Measurements from ENCODE around the gene MED15. TPM values are rescaled to one million over a fixed set of nuclear protein-coding genes. Genes with fewer than 3 reads are reported as not detected.
"Not testable (repeated sequence)": the region's sequence is repeated elsewhere in the genome, so short reads cannot be mapped to it uniquely, and the experiment has no call there.

MED15 gene
- polyA plus RNA-seq, 4 donors: 49.4 to 106 (median 76.6) TPM

DNA sequence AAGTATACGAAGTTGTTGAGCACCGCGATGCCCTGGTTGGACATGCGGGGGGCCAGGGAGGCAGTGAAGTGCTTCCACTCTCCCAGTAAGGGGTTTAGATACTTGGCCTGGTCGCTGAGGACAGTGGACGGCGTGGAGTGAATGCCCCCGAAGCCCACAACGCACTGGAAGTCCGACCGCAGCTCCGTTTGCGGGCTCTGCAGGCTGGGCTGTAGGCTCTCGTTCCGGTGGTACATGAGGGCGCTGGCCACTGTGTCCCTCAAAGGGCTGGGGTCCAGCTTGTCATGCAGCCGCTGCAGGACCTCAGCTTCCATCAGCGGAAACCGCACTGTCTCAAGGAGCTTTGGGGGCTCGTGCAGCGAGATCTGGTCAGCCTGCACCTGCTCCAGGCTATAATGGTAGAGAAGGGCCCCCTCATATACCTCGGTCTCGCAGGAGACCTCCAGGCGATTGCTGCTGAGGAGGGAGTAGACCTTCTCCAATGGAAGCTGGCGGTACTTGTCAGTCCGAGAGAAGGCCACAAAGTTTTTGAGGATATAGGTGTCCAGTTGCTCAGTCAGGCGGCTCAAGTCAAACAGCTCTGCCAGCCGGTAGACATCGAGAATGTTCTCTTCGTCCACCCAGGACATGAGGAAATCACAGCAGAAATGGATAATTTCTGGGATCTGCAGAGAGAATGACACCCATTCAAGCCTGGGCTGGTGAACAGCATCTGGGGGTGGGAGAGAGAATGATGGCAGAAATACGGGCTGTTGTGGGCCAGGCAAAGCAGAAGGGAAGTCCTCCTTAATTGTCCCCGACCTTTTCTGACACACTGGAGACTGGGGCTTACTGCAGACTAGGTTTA lies 42.3 kb upstream of the MED15 start:
- H3K27ac ChIP-seq (ENCODE audit: low read depth in 1 of 3, low read length in 2 of 3): peak overlapping the region in 1 of 3 donors; percentile 81
- 95 to 97% (median 96%) methylated on average over 32 of the region's 32 CpGs for WGBS, 3 donors
- no peaks in the 10 kb centered on the region for H3K27me3 ChIP-seq (ENCODE audit: control insufficient read depth in 3 of 3, insufficient read depth in 3 of 3, low read length in 3 of 3)
- DNase-seq: no peak
- FAIRE-seq: no peak
- H3K9me3 ChIP-seq (ENCODE audit: control insufficient read depth in 2 of 2, insufficient read depth in 1 of 2, low read depth in 1 of 2, low read length in 1 of 2): no peaks in the 10 kb centered on the region
- H3K36me3 ChIP-seq (ENCODE audit: control insufficient read depth in 3 of 3, insufficient read depth in 2 of 3, low read depth in 1 of 3, low read length in 3 of 3): peaks cover 0 to 56% (median 2%) of the 10 kb centered on the region in 3 donors
- H3K4me1 ChIP-seq (ENCODE audit: control insufficient read depth in 3 of 3, insufficient read depth in 2 of 3, low read depth in 1 of 3, low read length in 2 of 3): no peaks in the 10 kb centered on the region
- H3K4me3 ChIP-seq (ENCODE audit: low read depth in 1 of 3, low read length in 3 of 3): no peak overlapping the region

- peaks cover 0 to 59% (median 2%) of the 10 kb centered on the region in 3 donors for H3K36me3 ChIP-seq (ENCODE audit: control insufficient read depth in 3 of 3, insufficient read depth in 2 of 3, low read depth in 1 of 3, low read length in 3 of 3)
- no peak overlapping the region for H3K4me3 ChIP-seq (ENCODE audit: low read depth in 1 of 3, low read length in 3 of 3)
- FAIRE-seq (no peak), DNase-seq (no peak)
- H3K4me1 ChIP-seq (ENCODE audit: control insufficient read depth in 3 of 3, insufficient read depth in 2 of 3, low read depth in 1 of 3, low read length in 2 of 3): no peaks in the 10 kb centered on the region
- H3K27ac ChIP-seq (ENCODE audit: low read depth in 1 of 3, low read length in 2 of 3): no peak overlapping the region
- H3K27me3 ChIP-seq (ENCODE audit: control insufficient read depth in 3 of 3, insufficient read depth in 3 of 3, low read length in 3 of 3): no peaks in the 10 kb centered on the region
- H3K9me3 ChIP-seq (ENCODE audit: control insufficient read depth in 2 of 2, insufficient read depth in 1 of 2, low read depth in 1 of 2, low read length in 1 of 2): no peaks in the 10 kb centered on the region
- WGBS, 3 donors: 85 to 87% (median 86%) methylated on average over 5 of the region's 5 CpGs
Observed at GRCh38 chr22:20465759-20466077, 41.7 kb upstream of the MED15 start.

DNA sequence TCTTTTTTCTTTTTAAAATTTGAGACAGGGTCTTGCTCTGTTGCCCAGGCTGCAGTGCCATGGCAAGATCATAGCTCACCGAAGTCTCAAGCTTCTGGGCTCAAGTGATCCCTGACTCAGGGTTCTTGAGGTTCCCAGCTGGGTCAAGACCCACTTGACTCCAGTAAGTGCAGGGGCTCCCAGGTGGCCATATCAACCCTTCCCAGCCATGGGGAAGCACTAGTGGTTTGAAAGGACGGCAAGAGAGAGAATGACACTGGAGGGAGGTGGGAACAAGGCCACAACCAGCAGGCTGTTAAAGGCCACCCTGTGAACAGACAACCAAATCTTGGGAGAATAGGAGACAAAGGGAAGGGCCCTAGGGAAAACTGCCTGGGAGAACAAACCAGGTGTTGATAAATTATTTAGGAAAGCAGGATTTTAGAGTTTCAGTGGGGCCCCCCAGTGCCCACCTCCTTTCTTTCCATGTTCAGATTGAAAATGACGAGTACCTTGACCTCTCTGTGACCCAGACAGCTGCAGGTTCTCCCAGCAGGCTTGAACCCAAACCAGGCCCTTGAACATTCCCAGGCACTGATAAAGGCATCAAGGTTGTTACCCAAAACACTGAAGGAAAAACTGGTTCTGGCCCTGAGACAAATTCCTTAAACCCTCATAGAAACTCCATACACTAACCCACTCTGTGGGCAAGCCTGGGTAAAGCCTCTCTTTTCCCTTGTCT lies 40.6 kb upstream of the MED15 start:
- no peak overlapping the region for H3K4me3 ChIP-seq (ENCODE audit: low read depth in 1 of 3, low read length in 3 of 3)
- FAIRE-seq: no peak

DNA sequence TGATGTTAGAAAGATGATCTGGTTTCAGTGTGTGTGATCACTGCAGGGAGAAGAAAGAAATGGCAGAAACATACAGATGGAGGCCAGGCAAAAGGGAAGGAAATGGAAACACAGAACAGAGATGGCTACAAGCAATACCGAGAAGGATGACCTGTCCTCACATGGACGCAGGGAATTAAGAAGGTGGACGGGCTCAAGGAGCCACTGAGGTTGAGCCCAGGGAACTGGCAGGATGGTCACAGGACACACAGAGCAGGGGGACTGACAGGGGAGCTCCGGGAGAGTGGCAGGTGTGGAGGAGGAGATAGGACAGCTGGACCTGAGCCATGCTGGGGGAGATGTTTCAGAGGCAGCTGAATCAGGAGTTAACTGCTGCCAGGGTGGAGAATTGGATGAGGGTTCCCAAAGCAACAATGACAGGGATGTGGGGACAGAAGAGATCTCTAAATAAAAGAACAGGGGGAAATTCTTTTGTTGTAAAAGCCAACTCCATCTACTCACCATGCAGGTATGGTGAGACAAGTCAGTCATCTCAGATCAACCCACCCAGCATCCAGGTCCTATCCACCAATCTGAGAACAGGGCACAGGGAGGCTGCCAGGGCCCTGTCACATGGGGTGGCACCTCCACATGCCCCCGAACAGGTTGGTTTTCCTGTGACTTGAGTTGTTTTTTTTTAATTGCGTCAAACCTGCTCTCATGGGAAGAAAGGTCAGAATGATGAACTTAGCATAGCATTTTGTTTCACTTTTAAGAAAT lies 38.1 kb upstream of the MED15 start:
- no peaks in the 10 kb centered on the region for H3K9me3 ChIP-seq (ENCODE audit: control insufficient read depth in 2 of 2, insufficient read depth in 1 of 2, low read depth in 1 of 2, low read length in 1 of 2)
- H3K27me3 ChIP-seq (ENCODE audit: control insufficient read depth in 3 of 3, insufficient read depth in 3 of 3, low read length in 3 of 3): no peaks in the 10 kb centered on the region
- H3K36me3 ChIP-seq (ENCODE audit: control insufficient read depth in 3 of 3, insufficient read depth in 2 of 3, low read depth in 1 of 3, low read length in 3 of 3): peaks cover 0 to 48% (median 2%) of the 10 kb centered on the region in 3 donors
- H3K4me1 ChIP-seq (ENCODE audit: control insufficient read depth in 3 of 3, insufficient read depth in 2 of 3, low read depth in 1 of 3, low read length in 2 of 3): no peaks in the 10 kb centered on the region
- WGBS, 3 donors: 57 to 77% (median 65%) methylated on average over 6 of the region's 6 CpGs
- no peak overlapping the region for H3K4me3 ChIP-seq (ENCODE audit: low read depth in 1 of 3, low read length in 3 of 3)
- H3K27ac ChIP-seq (ENCODE audit: low read depth in 1 of 3, low read length in 2 of 3): no peak overlapping the region
- no peak for DNase-seq
- FAIRE-seq: no peak

More for the DNA sequence above, 40.6 kb upstream of the MED15 start:
- Histone ChIP-seq H3K4me1 (ENCODE audit: control insufficient read depth in 3 of 3, insufficient read depth in 2 of 3, low read depth in 1 of 3, low read length in 2 of 3) (no peaks in the 10 kb centered on the region), H3K36me3 (ENCODE audit: control insufficient read depth in 3 of 3, insufficient read depth in 2 of 3, low read depth in 1 of 3, low read length in 3 of 3) (peaks cover 0 to 63% (median 2%) of the 10 kb centered on the region in 3 donors), H3K27me3 (ENCODE audit: control insufficient read depth in 3 of 3, insufficient read depth in 3 of 3, low read length in 3 of 3) (no peaks in the 10 kb centered on the region), H3K27ac (ENCODE audit: low read depth in 1 of 3, low read length in 2 of 3) (no peak overlapping the region), H3K9me3 (ENCODE audit: control insufficient read depth in 2 of 2, insufficient read depth in 1 of 2, low read depth in 1 of 2, low read length in 1 of 2) (no peaks in the 10 kb centered on the region)
- no peak for DNase-seq
- WGBS, 3 donors: 83 to 87% (median 84%) methylated on average over 3 of the region's 3 CpGs

DNA sequence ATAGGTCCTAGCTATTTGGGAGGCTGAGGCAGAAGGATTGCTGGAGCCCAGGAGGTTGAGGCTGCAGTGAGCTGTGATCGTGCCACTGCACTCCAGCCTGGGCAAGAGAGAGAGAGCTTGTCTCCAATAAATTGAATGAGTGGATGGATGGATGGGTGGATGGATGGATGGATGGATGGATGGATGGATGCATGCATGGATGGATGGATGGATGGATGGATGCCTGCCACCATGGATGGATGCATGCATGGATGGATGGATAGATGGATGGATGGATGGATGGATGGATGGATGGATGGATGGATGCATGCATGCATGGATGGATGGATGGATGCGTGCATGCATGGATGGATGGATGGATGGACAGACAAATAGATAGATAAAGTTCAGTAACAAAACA lies 36.9 kb upstream of the MED15 start:
- H3K4me1 ChIP-seq (ENCODE audit: control insufficient read depth in 3 of 3, insufficient read depth in 2 of 3, low read depth in 1 of 3, low read length in 2 of 3); FAIRE-seq; H3K27ac ChIP-seq (ENCODE audit: low read depth in 1 of 3, low read length in 2 of 3); H3K9me3 ChIP-seq (ENCODE audit: control insufficient read depth in 2 of 2, insufficient read depth in 1 of 2, low read depth in 1 of 2, low read length in 1 of 2); H3K27me3 ChIP-seq (ENCODE audit: control insufficient read depth in 3 of 3, insufficient read depth in 3 of 3, low read length in 3 of 3); DNase-seq; H3K4me3 ChIP-seq (ENCODE audit: low read depth in 1 of 3, low read length in 3 of 3): not testable (repeated sequence)
- WGBS, 3 donors: 98 to 100% (median 100%) methylated on average over 2 of the region's 2 CpGs
- peaks cover 0 to 36% (median 0%) of the 10 kb centered on the region in 3 donors for H3K36me3 ChIP-seq (ENCODE audit: control insufficient read depth in 3 of 3, insufficient read depth in 2 of 3, low read depth in 1 of 3, low read length in 3 of 3)

GRCh38 chr22:20471126-20471833 lies 36.1 kb upstream of the MED15 start:
- FAIRE-seq: no peak
- no peak overlapping the region for H3K27ac ChIP-seq (ENCODE audit: low read depth in 1 of 3, low read length in 2 of 3)
- no peaks in the 10 kb centered on the region for H3K4me1 ChIP-seq (ENCODE audit: control insufficient read depth in 3 of 3, insufficient read depth in 2 of 3, low read depth in 1 of 3, low read length in 2 of 3)
- DNase-seq: no peak
- WGBS, 3 donors: 91 to 93% (median 92%) methylated on average over 9 of the region's 9 CpGs
- H3K27me3 ChIP-seq (ENCODE audit: control insufficient read depth in 3 of 3, insufficient read depth in 3 of 3, low read length in 3 of 3): no peaks in the 10 kb centered on the region
- H3K4me3 ChIP-seq (ENCODE audit: low read depth in 1 of 3, low read length in 3 of 3): no peak overlapping the region
- peaks cover 0 to 35% (median 0%) of the 10 kb centered on the region in 3 donors for H3K36me3 ChIP-seq (ENCODE audit: control insufficient read depth in 3 of 3, insufficient read depth in 2 of 3, low read depth in 1 of 3, low read length in 3 of 3)
- H3K9me3 ChIP-seq (ENCODE audit: control insufficient read depth in 2 of 2, insufficient read depth in 1 of 2, low read depth in 1 of 2, low read length in 1 of 2): no peaks in the 10 kb centered on the region

GRCh38 chr22:20472629-20473442 lies 34.6 kb upstream of the MED15 start:
- peaks cover 0 to 32% (median 0%) of the 10 kb centered on the region in 3 donors for H3K36me3 ChIP-seq (ENCODE audit: control insufficient read depth in 3 of 3, insufficient read depth in 2 of 3, low read depth in 1 of 3, low read length in 3 of 3)
- H3K4me3 ChIP-seq (ENCODE audit: low read depth in 1 of 3, low read length in 3 of 3): no peak overlapping the region
- no peaks in the 10 kb centered on the region for H3K9me3 ChIP-seq (ENCODE audit: control insufficient read depth in 2 of 2, insufficient read depth in 1 of 2, low read depth in 1 of 2, low read length in 1 of 2)
- no peaks in the 10 kb centered on the region for H3K4me1 ChIP-seq (ENCODE audit: control insufficient read depth in 3 of 3, insufficient read depth in 2 of 3, low read depth in 1 of 3, low read length in 2 of 3)
- WGBS, 3 donors: 86 to 92% (median 90%) methylated on average over 11 of the region's 11 CpGs
- H3K27ac ChIP-seq (ENCODE audit: low read depth in 1 of 3, low read length in 2 of 3): no peak overlapping the region
- no peak for FAIRE-seq
- no peaks in the 10 kb centered on the region for H3K27me3 ChIP-seq (ENCODE audit: control insufficient read depth in 3 of 3, insufficient read depth in 3 of 3, low read length in 3 of 3)
- DNase-seq: no peak
